ENCODE results near the gene CHML.
A peak's percentile ranks its signal among the peaks of the same experiment; 100 is the strongest.

Gene CHML

GRCh38 chr1:241645199-241645598 is 5.0 kb upstream of the CHML start:
- no peak for DNase-seq (ENCODE audit: low spot score)

- no peak for DNase-seq (ENCODE audit: low spot score)
These were observed 4.1 kb upstream of the CHML start for GRCh38 chr1:241644259-241644658.

- DNase-seq (ENCODE audit: low spot score) = no peak
These were observed 2.4 kb upstream of the CHML start for GRCh38 chr1:241642593-241642944.

GRCh38 chr1:241641773-241642592 is 1.8 kb upstream of the CHML start:
- no peak for DNase-seq (ENCODE audit: low spot score)

DNA sequence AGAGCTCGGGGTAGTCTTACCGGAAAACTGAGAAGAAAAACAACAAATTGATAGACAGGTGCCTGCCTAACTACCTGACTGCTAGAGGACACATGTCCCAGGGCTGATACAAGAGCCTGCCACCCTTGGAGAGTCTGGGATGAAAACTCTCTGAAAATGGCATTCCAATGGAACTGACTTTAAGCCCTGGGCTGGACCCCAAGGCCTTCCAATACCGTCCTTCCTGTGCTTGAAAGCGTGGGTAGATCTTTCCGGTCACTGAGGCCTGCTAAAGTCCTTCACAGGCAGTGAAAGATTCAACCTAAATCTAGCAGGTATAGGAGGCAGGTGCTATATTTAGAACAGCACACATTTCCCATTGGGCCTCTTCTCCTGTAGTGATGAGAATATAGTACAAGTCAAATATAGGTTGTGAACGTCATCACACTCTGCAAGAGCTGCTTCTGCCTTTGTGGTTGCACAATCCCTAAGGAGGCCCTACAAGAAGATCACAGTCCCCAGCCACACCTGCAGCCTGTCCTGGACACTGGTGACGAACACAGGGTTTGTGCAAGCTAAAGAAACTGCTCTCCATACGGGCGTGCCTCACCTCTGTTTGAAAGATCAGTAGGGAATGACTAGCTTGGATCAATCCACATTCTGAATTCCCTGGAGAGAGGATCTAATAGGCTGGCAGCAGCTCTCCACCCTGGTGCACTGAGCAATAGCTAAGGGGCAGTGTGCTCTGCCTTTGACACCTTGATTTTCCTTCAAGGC is 876 bp upstream of the CHML start:
- DNase-seq (ENCODE audit: low spot score) = peak; percentile 25

DNA sequence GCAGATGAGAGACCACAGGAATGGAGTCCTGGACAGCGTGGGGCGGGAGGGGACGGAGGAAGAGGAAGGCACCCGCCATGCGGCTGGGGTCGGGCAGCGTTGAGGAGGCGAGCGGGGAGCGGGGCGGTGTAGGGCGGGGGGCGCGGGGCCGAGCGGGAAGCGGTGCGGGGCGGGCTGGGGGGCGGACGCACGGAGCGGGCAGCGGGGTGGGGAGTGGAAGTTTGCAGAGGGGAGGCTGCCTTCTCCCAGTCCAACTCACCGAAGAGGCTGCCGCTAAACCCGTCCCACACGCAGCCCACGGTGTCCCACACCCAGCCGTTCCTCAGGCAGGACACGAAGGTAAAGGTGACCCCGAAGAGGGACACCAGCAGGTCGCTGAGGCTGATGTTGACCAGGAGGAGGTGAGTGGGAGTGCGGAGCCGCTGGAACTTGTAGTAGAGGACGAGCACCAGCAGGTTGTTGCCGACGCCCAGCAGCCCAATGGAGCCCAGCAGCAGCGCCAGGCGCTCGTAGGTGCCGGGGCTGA is 483 bp downstream of the CHML start:
- DNase-seq (ENCODE audit: low spot score) = peak; percentile 24

DNA sequence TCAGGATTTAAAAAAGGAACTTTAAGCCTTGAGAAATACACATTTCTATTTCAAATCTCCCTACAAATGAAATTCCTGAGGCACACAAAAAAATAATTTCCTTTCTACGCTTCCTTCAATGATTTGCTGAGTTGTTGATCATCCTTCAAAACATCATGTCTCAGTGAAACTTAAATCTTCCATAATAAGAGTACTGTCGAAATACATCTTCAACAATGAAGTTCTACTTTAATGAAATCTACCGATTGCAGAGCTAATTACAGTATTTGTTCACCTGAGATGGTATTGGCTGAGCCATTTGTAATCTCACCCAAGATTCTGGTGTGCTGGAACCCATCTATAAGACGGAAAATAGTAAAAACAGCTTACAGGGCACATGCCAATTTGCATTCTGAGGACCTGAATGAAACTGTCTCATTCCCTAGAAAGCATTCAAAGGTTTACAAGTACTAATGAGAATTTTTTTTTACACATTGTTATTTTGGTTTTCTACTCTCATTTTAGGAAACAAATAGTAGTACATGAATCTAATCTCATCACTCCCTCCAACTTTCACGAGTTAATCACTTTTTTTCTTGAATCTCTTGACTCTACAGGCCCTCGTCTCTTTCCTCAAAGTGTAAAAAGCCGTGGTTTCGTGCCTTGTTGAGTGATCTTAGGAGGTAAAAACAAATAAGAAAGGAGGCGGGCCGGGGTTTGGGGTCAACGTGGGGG is 1.1 kb downstream of the CHML start:
- DNase-seq (ENCODE audit: low spot score) = no peak

- no peak for DNase-seq (ENCODE audit: low spot score)
These were observed 2.0 kb downstream of the CHML start for GRCh38 chr1:241638099-241638682.

GRCh38 chr1:241637604-241638003 is 2.6 kb downstream of the CHML start:
- no peak for DNase-seq (ENCODE audit: low spot score)

DNA sequence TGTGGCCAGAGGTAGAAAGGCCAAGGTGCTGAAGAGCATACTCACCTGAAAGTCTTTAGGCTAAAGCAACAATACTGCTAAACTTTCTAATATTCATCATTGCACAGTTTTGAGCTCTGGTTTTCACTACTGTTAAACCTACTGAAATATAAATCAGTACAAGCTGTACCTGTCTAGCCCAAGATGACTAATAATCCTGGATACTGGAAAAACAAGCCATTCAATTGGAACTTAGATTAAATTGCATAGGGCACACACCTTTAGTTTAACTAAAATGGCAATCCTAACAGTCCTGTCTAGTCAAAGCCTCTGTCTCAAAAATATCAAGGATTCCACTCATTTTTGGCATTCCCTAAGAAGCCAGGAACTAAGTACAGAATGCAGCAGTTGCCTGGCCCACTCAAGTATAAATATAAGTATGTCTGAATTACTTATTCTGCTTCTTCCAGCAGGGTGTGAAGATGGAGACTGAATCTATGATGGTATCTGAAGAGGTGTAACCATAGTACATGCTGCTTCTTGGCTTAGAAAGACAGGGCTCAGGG is 3.1 kb downstream of the CHML start:
- no peak for DNase-seq (ENCODE audit: low spot score)

- no peak for DNase-seq (ENCODE audit: low spot score)
These were observed 3.9 kb downstream of the CHML start for GRCh38 chr1:241636291-241636690.

GRCh38 chr1:241635556-241636152 is 4.5 kb downstream of the CHML start:
- no peak for DNase-seq (ENCODE audit: low spot score)

GRCh38 chr1:241632987-241633386 is 7.2 kb downstream of the CHML start:
- no peak for DNase-seq (ENCODE audit: low spot score)

DNA sequence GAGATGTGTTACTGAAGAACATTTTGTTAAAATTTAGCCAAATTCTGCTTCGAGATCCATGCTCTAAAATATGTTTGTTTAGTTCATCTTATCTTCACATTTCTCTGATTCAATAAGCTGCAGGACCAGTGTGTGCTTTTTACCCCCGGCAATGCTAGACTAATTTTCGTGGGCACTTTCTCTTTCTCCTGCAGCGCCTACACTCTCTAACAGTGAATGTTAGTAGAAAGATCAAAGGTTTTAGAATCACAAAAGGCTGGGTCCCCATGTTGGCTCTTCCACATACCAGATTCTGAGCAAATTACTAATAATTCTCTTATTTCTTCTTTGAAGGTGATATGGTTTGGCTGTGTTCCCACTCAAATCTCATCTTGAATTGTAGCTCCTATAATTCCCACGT is 8.5 kb downstream of the CHML start:
- DNase-seq (ENCODE audit: low spot score) = no peak

DNA sequence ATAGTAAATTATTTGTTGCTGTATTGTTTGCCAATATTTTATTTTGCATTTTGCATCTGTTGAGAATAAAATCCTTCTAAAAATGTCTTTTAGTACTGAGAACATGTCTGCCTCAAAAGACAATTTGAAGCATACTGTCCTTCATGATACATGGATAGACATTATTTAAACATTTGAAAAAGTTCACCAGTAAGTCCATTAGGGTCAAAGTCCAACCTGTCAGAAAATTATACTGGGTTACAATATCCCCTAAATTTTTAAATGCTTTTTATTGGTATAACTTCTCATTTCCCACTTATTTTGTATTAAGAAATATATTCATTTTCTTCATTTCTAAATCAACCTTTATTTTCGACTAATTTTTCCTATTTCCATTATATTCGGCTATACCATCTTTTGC is 9.3 kb downstream of the CHML start:
- no peak for DNase-seq (ENCODE audit: low spot score)

DNA sequence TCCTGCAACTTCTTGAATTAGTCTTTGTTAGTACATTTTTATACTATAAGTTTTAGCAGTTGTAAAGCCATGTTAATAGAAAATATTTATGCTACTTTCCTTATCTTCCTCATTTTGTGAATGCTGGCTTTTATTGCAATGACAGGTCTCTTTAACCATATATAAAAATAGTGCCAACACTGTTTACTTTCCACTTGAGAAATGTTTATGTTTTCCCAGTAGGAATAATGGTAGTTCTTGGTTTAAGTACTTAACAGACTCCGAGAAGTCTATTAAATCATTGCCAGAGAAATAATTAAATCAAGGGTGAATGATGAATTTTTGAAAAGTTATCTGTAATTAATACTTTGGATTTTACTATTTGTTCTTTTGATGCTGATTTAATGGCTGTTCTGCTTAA is 9.7 kb downstream of the CHML start:
- DNase-seq (ENCODE audit: low spot score) = no peak

DNA sequence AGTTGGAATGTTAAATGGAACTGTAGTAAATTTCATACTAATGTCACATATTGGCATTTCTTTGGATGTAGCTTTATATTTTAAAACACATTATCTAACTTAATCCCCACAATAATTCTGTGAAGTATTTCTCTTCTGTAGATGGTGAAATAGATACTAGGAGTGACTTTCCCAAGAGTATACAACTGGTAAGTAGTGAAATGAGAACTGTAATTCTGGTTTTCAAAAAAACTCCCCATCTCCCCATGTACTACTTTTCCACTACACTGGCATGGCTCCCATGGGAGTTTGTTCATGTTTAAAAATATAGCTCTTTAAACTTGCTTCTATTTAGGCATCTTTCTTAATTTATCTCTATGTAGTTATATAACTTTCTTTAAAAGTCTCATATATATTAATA is 10.2 kb downstream of the CHML start:
- no peak for DNase-seq (ENCODE audit: low spot score)

DNA sequence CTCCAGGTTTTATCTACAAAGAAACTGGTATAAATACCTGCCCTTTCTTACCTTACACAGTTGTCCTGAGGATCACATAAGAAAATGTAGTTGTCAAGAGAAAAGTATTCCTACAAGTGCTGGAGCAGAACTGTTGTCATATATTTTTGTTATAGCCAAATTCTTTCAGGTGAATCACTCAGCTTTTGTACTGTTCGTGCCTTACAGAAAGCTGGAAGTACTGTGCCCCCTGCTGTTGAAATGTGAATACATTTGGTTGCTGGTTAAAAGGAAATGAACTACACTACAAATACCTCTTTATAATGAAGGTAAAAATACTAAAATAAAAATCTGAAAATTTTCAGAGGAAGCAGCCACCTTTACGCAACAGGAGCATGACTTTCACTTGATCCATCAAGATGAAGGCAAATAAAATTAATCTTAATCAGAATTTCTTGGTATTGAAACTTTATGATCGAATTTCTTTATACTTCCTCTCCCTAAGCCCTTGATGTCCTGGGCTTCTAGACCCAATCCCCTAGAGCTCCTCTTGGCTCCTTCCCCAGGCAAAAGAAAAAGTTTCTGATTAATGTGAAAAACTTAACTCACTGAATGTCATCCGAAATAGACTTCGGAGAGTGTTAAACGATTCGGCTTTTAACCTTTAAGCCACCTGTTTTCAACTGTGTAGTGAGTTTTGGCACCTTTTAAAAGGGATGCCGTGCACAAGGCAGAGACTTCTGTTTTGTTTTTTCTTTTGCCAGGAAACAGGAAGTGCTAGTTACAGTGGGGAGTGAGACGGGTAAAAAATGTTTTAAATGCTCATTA is 12.5 kb downstream of the CHML start:
- DNase-seq (ENCODE audit: low spot score) = peak; percentile 57

DNA sequence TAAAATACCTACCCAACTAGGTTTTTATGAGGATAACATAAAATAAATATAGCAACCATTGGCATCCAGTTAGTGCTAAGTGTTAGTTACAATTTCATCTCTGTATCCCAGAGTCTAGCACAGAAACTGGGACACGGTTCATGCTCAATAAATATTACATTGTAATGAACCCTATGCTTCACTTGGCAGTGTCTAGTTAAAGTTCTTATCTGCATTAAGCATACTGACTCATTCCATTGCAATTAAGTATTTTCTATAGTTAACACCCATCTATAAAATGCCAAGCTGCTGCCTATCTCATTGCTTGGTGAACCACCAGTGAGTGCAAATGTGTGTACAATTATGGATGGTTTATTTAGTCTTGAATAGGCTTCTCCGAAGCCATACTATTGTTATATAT is 15.2 kb downstream of the CHML start:
- DNase-seq (ENCODE audit: low spot score) = no peak

DNA sequence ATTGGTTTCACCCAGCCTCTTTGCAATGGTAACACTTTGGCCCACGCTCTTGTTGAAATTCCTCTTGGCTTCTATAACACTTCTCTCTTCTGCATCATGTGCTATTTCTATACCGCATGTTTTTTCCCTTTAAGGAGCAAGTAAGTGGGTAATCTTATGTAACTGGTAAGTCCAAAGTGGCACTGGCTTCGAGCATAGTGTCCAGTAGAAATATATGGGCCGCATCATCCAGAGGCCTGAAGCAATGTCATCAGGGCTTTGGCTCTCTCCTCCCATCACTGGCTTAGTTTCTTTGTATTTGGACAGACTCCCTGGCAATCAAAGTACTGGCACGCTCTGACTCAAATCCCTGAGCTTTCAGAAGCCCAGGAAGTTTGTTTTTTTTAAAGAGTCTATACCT is 17.5 kb downstream of the CHML start:
- no peak for DNase-seq (ENCODE audit: low spot score)

GRCh38 chr1:241617426-241617825 is 22.7 kb downstream of the CHML start:
- DNase-seq (ENCODE audit: low spot score) = no peak

Data from cerebellar cortex (tissue), 1 donor.